ENCODE data around the gene SMLR1.

DNA sequence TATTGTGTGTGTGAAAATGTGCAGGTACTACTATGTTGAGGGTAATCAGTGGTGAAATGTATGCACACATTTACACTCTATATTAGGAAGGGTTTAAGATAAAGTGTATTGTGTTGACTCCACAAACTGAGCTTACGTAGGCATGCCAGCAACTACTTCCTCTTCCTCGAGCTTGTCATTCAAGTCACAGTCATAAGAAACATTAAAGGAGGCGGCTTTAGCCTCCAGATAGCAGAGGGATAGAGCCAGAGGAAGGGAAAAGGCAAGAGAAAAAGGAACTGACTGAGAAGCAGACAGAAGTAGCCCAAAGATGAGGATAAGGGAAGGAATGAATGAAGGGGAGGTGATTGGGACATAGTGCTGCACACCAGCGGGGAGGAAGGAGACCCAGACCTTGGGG lies 55.2 kb downstream of the SMLR1 start:
- TF ChIP-seq RFX5 (IDR thresholded peaks at IDR 0.05; ENCODE audit: low read depth, low read length) (no peak), TRIM24 (IDR thresholded peaks at IDR 0.05) (no peak), PHTF2 (CRISPR knock-in tag; IDR thresholded peaks at IDR 0.05) (no peak), CBX8 (IDR thresholded peaks at IDR 0.05; ENCODE audit: borderline replicate concordance, extremely low read depth, low read depth, low read length, poor library complexity, severe bottlenecking) (no peak), CHCHD3 (CRISPR knock-in tag; IDR thresholded peaks at IDR 0.05) (no peak), CREB1 (IDR thresholded peaks at IDR 0.05) (no peak), CREB1 (CRISPR knock-in tag; IDR thresholded peaks at IDR 0.05) (no peak), GTF2F1 (IDR thresholded peaks at IDR 0.05; ENCODE audit: low read depth, low read length) (no peak), ZNF253 (CRISPR knock-in tag; conservative IDR thresholded peaks at IDR 0.05) (no peak), U2AF2 (optimal IDR thresholded peaks at IDR 0.05; ENCODE audit: low read depth, low read length) (no peak), ZNF316 (IDR thresholded peaks at IDR 0.05) (no peak), NR2C1 (IDR thresholded peaks at IDR 0.05) (no peak), NR2C1 (tag; IDR thresholded peaks at IDR 0.05) (no peak), EZH2 (IDR thresholded peaks at IDR 0.05; ENCODE audit: borderline replicate concordance, low read depth, low read length) (no peak), TARDBP (IDR thresholded peaks at IDR 0.05) (no peak)
- TF ChIP-seq, protein P1, sequence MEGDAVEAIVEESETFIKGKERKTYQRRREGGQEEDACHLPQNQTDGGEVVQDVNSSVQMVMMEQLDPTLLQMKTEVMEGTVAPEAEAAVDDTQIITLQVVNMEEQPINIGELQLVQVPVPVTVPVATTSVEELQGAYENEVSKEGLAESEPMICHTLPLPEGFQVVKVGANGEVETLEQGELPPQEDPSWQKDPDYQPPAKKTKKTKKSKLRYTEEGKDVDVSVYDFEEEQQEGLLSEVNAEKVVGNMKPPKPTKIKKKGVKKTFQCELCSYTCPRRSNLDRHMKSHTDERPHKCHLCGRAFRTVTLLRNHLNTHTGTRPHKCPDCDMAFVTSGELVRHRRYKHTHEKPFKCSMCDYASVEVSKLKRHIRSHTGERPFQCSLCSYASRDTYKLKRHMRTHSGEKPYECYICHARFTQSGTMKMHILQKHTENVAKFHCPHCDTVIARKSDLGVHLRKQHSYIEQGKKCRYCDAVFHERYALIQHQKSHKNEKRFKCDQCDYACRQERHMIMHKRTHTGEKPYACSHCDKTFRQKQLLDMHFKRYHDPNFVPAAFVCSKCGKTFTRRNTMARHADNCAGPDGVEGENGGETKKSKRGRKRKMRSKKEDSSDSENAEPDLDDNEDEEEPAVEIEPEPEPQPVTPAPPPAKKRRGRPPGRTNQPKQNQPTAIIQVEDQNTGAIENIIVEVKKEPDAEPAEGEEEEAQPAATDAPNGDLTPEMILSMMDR (IDR thresholded peaks at IDR 0.05 in 2 of 3, conservative IDR thresholded peaks at IDR 0.05 in 1 of 3; ENCODE audit: insufficient read depth in 2 of 3, low read depth in 1 of 3, low read length in 3 of 3), result no peak

Measured in K562 (cell line).